Measurements from ENCODE around the gene TCF7L2. TPM values are rescaled to one million over a fixed set of nuclear protein-coding genes. Genes with fewer than 3 reads are reported as not detected.

Gene TCF7L2
- total RNA-seq, 3 donors from 2014 or later = 0.76 to 1.9 (median 0.90) TPM

DNA sequence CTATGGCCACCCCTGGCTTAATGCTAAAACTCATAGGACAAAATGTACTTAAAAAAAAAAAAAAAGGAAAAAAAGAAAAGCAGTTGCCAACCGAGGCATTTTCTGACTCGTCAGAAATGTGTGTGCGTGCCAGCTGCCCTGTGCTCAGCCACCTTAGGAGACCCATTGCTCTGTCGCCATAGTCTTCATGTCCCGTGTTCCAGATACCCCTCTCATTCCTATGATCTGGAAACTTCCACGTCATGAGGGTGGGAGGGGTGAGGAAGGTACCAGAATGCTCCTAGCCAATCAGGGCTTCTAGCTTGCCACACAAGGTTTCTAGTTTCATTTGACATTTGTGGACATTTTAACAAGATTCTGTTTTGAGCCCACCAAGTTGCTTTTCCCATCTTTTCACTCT lies 212.9 kb downstream of the TCF7L2 start:
- H3K4me3 Mint-ChIP-seq = no peak overlapping the region
- H3K27me3 Mint-ChIP-seq (ENCODE audit: low read depth) = no peaks in the 10 kb centered on the region
- H3K9me3 Mint-ChIP-seq = no peaks in the 10 kb centered on the region
- peaks cover 2% of the 10 kb centered on the region for H3K36me3 Mint-ChIP-seq (ENCODE audit: insufficient read depth)
- DNase-seq (no peak), ATAC-seq (no peak)
- no peaks in the 10 kb centered on the region for H3K4me1 Mint-ChIP-seq (ENCODE audit: low read depth)

GRCh38 chr10:113165673-113166072 lies 215.6 kb downstream of the TCF7L2 start:
- ATAC-seq = no peak
- DNase-seq = no peak
- Mint-ChIP-seq H3K27me3 (ENCODE audit: low read depth) (peaks cover 2% of the 10 kb centered on the region), H3K4me3 (no peak overlapping the region), H3K36me3 (ENCODE audit: insufficient read depth) (peaks cover 1% of the 10 kb centered on the region), H3K4me1 (ENCODE audit: low read depth) (peaks cover 9% of the 10 kb centered on the region), H3K9me3 (no peaks in the 10 kb centered on the region)

GRCh38 chr10:113167702-113168101 lies 217.7 kb downstream of the TCF7L2 start:
- Mint-ChIP-seq H3K27me3 (ENCODE audit: low read depth) (peaks cover 2% of the 10 kb centered on the region), H3K36me3 (ENCODE audit: insufficient read depth) (no peaks in the 10 kb centered on the region), H3K4me3 (no peak overlapping the region), H3K9me3 (no peaks in the 10 kb centered on the region), H3K4me1 (ENCODE audit: low read depth) (peaks cover 9% of the 10 kb centered on the region)
- ATAC-seq = no peak
- no peak for DNase-seq

DNA sequence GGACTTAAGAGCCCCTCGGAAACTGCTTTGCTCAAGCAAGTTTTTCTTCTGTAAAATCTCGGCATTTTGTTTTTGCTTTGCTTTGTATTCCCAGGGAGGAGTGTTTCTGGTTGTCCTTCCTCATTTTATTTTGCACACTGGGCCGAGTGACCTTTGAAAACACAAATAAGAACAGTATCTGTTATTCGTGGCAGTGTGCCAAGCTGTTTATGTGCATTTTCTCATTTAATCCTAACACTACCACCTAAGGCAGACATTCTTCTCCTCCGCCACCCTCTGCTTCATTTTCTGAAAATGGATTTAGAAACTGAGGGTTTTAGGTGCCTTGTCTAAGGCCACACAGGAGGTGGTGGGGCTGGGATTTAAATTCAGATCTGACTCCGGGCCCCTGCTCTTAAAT lies 218.5 kb downstream of the TCF7L2 start:
- Mint-ChIP-seq H3K9me3 (no peaks in the 10 kb centered on the region), H3K27me3 (ENCODE audit: low read depth) (peaks cover 2% of the 10 kb centered on the region), H3K4me1 (ENCODE audit: low read depth) (peaks cover 9% of the 10 kb centered on the region), H3K4me3 (no peak overlapping the region), H3K36me3 (ENCODE audit: insufficient read depth) (no peaks in the 10 kb centered on the region)
- ATAC-seq (no peak), DNase-seq (no peak)

GRCh38 chr10:113169111-113169510 lies 219.1 kb downstream of the TCF7L2 start:
- H3K4me1 Mint-ChIP-seq (ENCODE audit: low read depth) = peaks cover 9% of the 10 kb centered on the region
- ATAC-seq (no peak), DNase-seq (no peak)
- H3K36me3 Mint-ChIP-seq (ENCODE audit: insufficient read depth) = no peaks in the 10 kb centered on the region
- H3K9me3 Mint-ChIP-seq = no peaks in the 10 kb centered on the region
- no peak overlapping the region for H3K4me3 Mint-ChIP-seq
- peaks cover 2% of the 10 kb centered on the region for H3K27me3 Mint-ChIP-seq (ENCODE audit: low read depth)

GRCh38 chr10:113169853-113170460 lies 219.9 kb downstream of the TCF7L2 start:
- H3K4me1 Mint-ChIP-seq (ENCODE audit: low read depth) = peaks cover 9% of the 10 kb centered on the region
- ATAC-seq (peak; percentile 62 to 63), DNase-seq (no peak)
- H3K4me3 Mint-ChIP-seq = no peak overlapping the region
- H3K27me3 Mint-ChIP-seq (ENCODE audit: low read depth) = peaks cover 2% of the 10 kb centered on the region
- H3K36me3 Mint-ChIP-seq (ENCODE audit: insufficient read depth) = no peaks in the 10 kb centered on the region
- no peaks in the 10 kb centered on the region for H3K9me3 Mint-ChIP-seq

GRCh38 chr10:113171662-113172061 lies 221.6 kb downstream of the TCF7L2 start:
- Mint-ChIP-seq H3K27me3 (ENCODE audit: low read depth) (peaks cover 2% of the 10 kb centered on the region), H3K4me1 (ENCODE audit: low read depth) (peaks cover 9% of the 10 kb centered on the region), H3K4me3 (no peak overlapping the region), H3K36me3 (ENCODE audit: insufficient read depth) (no peaks in the 10 kb centered on the region), H3K9me3 (no peaks in the 10 kb centered on the region)
- DNase-seq (no peak), ATAC-seq (no peak)

DNA sequence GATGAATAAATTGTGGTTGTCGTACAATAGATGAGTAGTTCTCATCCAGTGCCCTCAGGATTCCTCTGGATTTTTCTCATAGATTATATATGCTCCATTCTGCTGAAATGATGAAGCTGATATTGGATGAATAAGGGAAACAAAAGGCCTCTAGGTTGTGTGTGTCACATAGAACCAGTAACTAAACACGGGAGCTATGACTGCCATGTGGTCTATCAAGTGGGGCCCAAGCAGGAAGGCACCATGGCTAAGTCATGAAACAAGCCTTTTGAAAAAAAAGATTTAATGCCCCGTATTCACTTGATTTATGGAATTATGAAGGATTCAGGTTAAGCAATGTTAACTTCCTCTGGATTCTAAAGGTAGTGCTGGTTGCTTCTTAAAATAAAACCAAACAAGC lies 225.1 kb downstream of the TCF7L2 start:
- Mint-ChIP-seq H3K4me1 (ENCODE audit: low read depth) (peaks cover 4% of the 10 kb centered on the region), H3K9me3 (no peaks in the 10 kb centered on the region), H3K36me3 (ENCODE audit: insufficient read depth) (no peaks in the 10 kb centered on the region), H3K27me3 (ENCODE audit: low read depth) (peaks cover 2% of the 10 kb centered on the region), H3K4me3 (no peak overlapping the region)
- ATAC-seq = no peak
- no peak for DNase-seq

- ATAC-seq (no peak), DNase-seq (no peak)
- Mint-ChIP-seq H3K27me3 (ENCODE audit: low read depth) (no peaks in the 10 kb centered on the region), H3K9me3 (no peaks in the 10 kb centered on the region), H3K4me3 (no peak overlapping the region), H3K4me1 (ENCODE audit: low read depth) (no peaks in the 10 kb centered on the region), H3K36me3 (ENCODE audit: insufficient read depth) (no peaks in the 10 kb centered on the region)
Observed at GRCh38 chr10:113175756-113176651, 226.0 kb downstream of the TCF7L2 start.

GRCh38 chr10:113176652-113177155 lies 226.7 kb downstream of the TCF7L2 start:
- no peak for DNase-seq
- ATAC-seq = no peak
- H3K9me3 Mint-ChIP-seq = no peaks in the 10 kb centered on the region
- H3K36me3 Mint-ChIP-seq (ENCODE audit: insufficient read depth) = no peaks in the 10 kb centered on the region
- H3K4me3 Mint-ChIP-seq = no peak overlapping the region
- no peaks in the 10 kb centered on the region for H3K4me1 Mint-ChIP-seq (ENCODE audit: low read depth)
- no peaks in the 10 kb centered on the region for H3K27me3 Mint-ChIP-seq (ENCODE audit: low read depth)

GRCh38 chr10:113177156-113177935 lies 227.3 kb downstream of the TCF7L2 start:
- ATAC-seq = no peak
- DNase-seq = no peak
- Mint-ChIP-seq H3K4me1 (ENCODE audit: low read depth) (no peaks in the 10 kb centered on the region), H3K9me3 (no peaks in the 10 kb centered on the region), H3K27me3 (ENCODE audit: low read depth) (no peaks in the 10 kb centered on the region), H3K4me3 (no peak overlapping the region), H3K36me3 (ENCODE audit: insufficient read depth) (no peaks in the 10 kb centered on the region)

DNA sequence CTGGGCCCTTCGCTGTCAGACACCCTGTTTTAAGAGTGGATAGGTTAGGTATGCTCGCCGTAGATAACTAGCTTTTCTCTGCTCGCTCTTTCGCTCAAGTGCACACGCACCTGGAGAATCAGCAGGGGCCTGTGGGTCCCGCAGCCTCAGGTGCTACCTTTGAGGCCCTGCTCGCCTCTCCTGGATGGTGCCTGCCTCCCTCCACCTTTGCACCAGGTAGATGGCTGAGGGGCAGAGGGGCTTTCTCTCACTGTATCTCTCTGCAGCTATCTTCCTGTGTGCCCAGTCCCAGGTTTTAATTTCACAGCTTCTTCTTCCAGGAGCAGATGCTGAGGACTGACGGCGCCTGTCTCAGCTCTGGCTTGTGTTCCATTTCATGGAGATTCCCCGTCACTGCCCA lies 227.9 kb downstream of the TCF7L2 start:
- ATAC-seq = no peak
- no peaks in the 10 kb centered on the region for H3K4me1 Mint-ChIP-seq (ENCODE audit: low read depth)

GRCh38 chr10:113178771-113179170 lies 228.7 kb downstream of the TCF7L2 start:
- no peaks in the 10 kb centered on the region for H3K4me1 Mint-ChIP-seq (ENCODE audit: low read depth)
- no peak overlapping the region for H3K4me3 Mint-ChIP-seq
- no peaks in the 10 kb centered on the region for H3K9me3 Mint-ChIP-seq
- H3K27me3 Mint-ChIP-seq (ENCODE audit: low read depth) = no peaks in the 10 kb centered on the region
- H3K36me3 Mint-ChIP-seq (ENCODE audit: insufficient read depth) = no peaks in the 10 kb centered on the region
- DNase-seq (no peak), ATAC-seq (no peak)

More for the DNA sequence above, 227.9 kb downstream of the TCF7L2 start:
- Mint-ChIP-seq H3K27me3 (ENCODE audit: low read depth) (no peaks in the 10 kb centered on the region), H3K36me3 (ENCODE audit: insufficient read depth) (no peaks in the 10 kb centered on the region), H3K4me3 (no peak overlapping the region), H3K9me3 (no peaks in the 10 kb centered on the region)
- DNase-seq = no peak

- no peak overlapping the region for H3K4me3 Mint-ChIP-seq
- H3K9me3 Mint-ChIP-seq = no peaks in the 10 kb centered on the region
- DNase-seq (no peak), ATAC-seq (no peak)
- no peaks in the 10 kb centered on the region for H3K36me3 Mint-ChIP-seq (ENCODE audit: insufficient read depth)
- H3K27me3 Mint-ChIP-seq (ENCODE audit: low read depth) = no peaks in the 10 kb centered on the region
- no peaks in the 10 kb centered on the region for H3K4me1 Mint-ChIP-seq (ENCODE audit: low read depth)
Observed at GRCh38 chr10:113179265-113179664, 229.2 kb downstream of the TCF7L2 start.

All from activated T-cell treated with anti-CD3 and anti-CD28 coated beads, Interleukin-2, amount 50 U/mL, for 4 hours (primary cell).